Measurements from ENCODE around the gene KLHL5.

GRCh38 chr4:39021631-39022030, 40.4 kb upstream of the KLHL5 start:
- TF ChIP-seq CTCF (conservative IDR thresholded peaks at IDR 0.05) = no peak
- TF ChIP-seq EZH2 (IDR thresholded peaks at IDR 0.05; ENCODE audit: low read depth) = no peak

All from PC-9 (cell line).